ENCODE results near the gene BMP5.

Gene BMP5

DNA sequence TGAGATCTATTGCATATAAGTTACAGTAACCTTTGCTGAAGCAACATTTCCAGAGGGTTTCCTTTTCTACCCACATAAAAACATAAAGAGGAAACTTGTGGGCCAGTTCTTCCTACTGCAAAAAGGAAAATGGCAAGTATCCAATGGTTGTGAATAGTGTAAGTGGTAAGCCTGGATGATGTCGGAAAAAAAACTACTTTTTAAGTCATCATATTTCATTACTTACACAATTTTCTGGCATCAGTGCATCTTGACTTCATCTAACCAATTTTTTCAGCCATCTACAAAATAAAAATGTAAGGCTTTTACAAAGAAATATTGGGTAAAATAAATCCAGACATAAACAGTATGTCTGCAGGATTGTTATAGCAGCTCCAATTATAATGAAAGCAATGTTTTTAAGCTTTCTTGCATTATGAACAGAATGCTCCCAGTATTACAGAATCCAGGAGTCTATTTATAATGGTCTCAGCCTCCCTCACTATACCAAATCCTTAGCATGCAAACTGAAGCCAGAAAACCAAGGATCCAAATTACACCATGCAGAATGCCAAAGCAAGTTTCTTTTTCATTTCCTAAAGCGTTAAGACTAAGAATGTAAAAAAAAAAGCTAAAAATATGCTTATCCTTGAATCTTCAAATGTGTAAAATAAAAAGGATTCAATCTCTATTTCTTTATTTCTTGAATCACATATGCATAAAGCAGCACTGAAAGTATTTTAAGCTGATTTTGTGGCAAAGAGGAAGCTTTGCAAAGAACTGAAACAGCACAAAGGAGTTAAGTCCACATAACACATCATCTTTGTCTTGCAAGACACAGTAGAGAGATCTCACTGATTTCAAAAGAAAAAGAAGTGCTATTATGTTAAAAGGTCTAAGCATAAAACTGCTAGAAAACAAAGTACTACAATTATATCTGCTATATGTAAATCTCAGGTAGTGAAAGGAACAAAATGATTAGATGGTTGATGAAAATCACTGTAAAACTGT lies 169.6 kb downstream of the BMP5 start:
- peak; percentile 14 for DNase-seq

DNA sequence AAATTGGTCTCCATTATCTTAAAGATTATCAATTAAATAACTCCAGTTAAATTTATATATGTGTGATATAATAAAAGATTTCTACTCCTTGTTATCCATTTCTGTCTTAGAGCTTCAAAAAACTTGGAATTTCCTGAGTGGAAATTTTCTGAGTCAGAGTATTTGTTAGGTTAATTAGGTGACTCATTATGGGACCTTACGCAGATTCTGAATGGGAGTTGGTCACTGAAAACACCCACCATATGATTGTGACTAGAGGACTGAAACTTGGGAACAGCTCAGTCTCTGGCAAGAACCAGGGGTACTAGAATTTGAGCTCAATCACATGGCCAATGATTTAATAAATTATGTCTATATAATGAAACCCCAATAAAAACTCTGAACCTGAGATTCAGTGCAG lies 171.0 kb downstream of the BMP5 start:
- peak; percentile 39 for DNase-seq

Data from fibroblast of upper back skin (primary cell).